Colon (tissue), 2 donors: Measurements from ENCODE around the gene P3H2.

ENCODE experiments used
- FAIRE-seq: peaks from 2 replicates; lab custom pipeline; 2012; peaks lifted over from hg19 to GRCh38; lab: Jason Lieb, UNC
- donor health status: control.
- donor health status: control.

The P3H2 gene

DNA sequence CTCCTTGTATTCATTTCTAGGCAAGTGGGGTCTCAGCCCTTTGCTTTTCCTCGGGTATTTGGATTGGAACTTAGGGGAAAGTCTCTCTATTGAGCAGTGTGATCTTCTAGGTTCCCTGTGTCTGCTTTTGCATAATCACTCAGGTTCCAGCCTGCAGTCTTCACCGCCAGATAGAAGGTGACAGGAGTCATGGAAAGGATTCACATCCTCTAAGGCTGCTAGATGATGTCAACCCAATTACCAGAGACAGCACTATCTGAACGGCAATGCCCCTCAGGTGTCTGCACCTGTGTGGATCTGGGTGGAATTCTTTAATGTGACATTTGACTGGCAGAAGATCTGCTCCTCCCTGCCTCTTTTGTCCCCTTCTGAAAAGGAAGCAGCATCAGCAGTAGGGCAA lies 177.7 kb downstream of the P3H2 start:
- no peak for FAIRE-seq

- no peak for FAIRE-seq
Measured at GRCh38 chr3:189941679-189942078, 179.0 kb downstream of the P3H2 start.

- FAIRE-seq = no peak
Measured at GRCh38 chr3:189941125-189941524, 179.6 kb downstream of the P3H2 start.

DNA sequence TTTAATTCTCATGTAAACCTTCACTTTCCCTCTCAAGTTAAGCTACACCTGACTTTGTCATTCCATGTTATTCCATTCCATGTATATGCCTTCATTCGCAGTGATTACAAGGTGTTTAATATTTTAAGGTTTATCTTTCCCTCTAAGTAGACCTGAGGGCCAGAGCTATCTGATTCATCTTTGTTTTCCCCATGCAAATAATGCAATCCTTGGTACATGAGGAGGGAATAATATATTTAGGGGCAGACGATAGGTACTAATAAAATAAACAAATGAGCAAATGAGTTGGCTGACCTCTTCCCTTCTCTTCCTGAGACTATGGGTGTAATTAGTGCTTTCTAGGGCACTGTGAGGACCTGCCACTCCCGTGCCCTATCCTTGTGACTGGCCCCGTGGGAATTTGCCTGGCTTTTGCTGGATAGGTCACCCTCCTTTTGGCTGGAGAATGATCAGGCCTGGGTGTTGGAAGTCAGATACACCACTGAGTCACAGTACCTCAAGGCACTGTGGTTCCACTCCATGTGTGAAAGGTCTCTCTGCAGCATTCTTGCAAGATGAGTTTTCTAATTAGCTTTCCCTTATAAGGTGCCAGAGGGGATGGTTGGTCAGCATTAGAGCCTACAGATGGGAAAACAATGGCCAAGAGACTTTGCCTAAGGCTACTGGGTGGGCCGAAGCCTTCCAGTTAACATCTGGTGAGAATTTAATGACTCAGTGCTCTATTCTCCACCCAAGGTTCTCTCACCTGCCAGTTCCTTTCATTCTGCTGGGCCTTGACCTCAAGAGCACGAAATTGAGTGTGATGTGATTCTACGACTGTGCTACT lies 183.2 kb downstream of the P3H2 start:
- FAIRE-seq = no peak

DNA sequence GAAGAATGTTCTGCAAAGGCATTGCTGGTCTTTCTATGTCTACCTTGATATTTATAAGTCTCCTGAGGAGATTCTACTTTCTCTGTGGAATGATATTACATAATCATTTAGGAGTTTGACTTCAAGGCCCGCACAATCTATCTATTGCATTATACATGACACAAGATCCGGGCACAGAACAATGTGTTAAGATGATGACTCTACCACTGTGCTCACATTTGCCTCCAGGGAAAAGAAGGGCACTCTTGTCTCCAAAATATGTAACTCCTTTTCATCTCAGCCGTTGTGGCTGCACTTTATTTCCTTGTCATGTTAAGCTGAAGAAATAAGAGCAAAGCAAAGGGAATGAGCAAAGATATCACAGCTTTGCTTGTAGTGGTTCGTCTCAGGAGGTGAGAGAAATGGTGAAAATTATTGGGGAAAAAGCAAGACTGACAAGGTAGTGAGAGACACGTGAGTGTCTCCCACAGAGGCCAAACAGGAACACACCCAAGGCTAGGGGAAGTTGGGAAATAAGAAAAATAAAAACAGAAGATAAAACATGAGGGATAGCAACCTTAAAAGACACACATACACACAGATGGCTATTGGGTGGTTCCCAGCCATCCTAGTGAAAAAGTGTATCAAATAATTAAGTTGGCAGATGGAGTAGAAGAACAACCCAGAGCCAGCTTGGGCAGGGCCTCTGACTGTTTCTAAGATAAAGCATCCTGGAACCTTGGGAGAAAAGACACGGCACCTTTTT lies 184.3 kb downstream of the P3H2 start:
- no peak for FAIRE-seq

- no peak for FAIRE-seq
Measured at GRCh38 chr3:189927975-189928895, 192.5 kb downstream of the P3H2 start.

- FAIRE-seq = no peak
Measured at GRCh38 chr3:189921770-189922169, 198.9 kb downstream of the P3H2 start.

DNA sequence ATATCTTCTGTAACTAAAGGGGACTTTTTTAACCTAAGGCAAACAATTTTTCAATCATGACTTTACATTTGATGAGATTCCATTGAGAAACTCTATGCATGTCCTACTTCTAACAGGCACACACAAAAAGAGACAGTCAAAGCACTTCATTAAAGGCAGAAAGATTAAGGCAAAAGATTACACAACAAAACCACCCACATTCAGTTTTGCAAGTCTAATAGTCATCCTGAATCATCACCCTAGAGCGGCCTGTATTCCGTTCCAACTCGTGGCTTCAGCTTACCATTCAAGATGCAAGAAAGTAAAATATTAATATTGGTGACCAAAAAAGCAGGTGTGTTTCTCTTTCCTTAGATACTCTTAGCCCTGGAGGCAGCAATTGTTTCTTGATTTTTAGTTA lies 205.9 kb downstream of the P3H2 start:
- no peak for FAIRE-seq

DNA sequence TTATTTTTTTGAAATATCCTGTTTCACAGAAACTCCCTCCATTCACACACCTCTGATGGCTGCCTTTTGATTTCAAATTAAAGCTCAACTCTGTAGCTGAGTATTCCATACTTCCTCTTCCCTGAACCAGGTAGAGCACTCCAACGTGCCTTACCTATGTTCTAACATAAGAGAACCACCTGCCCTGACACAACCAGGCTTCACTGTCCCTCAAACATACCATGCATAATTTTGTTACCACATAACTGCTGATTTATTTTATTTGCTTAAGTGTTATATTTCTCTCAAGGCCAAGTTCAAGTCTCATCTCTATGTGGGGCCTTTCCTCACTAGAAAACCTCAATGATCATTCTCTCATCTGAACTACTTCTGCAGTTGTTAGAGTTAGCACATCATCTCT lies 209.7 kb downstream of the P3H2 start:
- FAIRE-seq = no peak

- FAIRE-seq = no peak
Measured at GRCh38 chr3:189909573-189909972, 211.1 kb downstream of the P3H2 start.

GRCh38 chr3:189909139-189909538 lies 211.6 kb downstream of the P3H2 start:
- no peak for FAIRE-seq

GRCh38 chr3:189908646-189909045 lies 212.1 kb downstream of the P3H2 start:
- no peak for FAIRE-seq

DNA sequence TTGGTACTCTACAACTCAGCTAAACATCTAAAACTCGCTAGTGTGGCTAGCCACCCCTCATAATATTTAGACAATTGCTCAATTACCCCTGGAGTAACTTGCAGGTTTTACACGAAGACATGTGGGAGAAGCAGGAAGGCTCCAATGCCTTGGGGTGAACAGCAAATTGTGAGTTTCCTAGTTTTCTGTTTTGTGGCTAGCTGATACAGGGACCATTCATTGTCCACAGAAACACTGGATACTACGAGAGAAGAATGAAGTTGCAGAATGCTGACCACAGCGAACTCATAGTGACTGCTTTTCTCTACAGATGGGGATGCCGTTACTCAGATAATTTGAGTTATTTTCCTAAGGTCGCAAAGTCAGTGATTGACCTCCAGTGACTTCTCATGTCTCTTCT lies 212.9 kb downstream of the P3H2 start:
- no peak for FAIRE-seq
